Renal pelvis (tissue), 4 donors: ENCODE data around the gene MYBBP1A. TPM values are rescaled to one million over a fixed set of nuclear protein-coding genes. Genes with fewer than 3 reads are reported as not detected.

ENCODE experiments used
- DNase-seq: peaks from one replicate; pipeline ENCODE4 v3.0.0-alpha.2; 2013
- polyA plus RNA-seq, 3 donors: library from polyadenylated mRNA; unstranded; fragments of 120-200 nt; gene quantifications; one replicate each; pipeline ENCODE4 v1.2.1, GENCODE V29; 2013; ENCODE audit not compliant: insufficient read length in 3 of 3

MYBBP1A gene
- polyA plus RNA-seq, 3 donors, result 44.5 to 48.2 (median 45.1) TPM

GRCh38 chr17:4576729-4577322 is 21.6 kb upstream of the MYBBP1A start:
- peak; percentile 68 for DNase-seq

GRCh38 chr17:4576161-4576558 is 21.0 kb upstream of the MYBBP1A start:
- DNase-seq, result no peak

- no peak for DNase-seq
These were observed 19.4 kb upstream of the MYBBP1A start for GRCh38 chr17:4574448-4575045.

GRCh38 chr17:4573669-4574068 is 18.5 kb upstream of the MYBBP1A start:
- no peak for DNase-seq

- DNase-seq, result no peak
These were observed 17.9 kb upstream of the MYBBP1A start for GRCh38 chr17:4573115-4573514.

- DNase-seq, result no peak
These were observed 16.9 kb upstream of the MYBBP1A start for GRCh38 chr17:4572131-4572530.

- no peak for DNase-seq
These were observed 14.4 kb upstream of the MYBBP1A start for GRCh38 chr17:4569591-4569990.

- peak; percentile 80 for DNase-seq
These were observed 11.6 kb upstream of the MYBBP1A start for GRCh38 chr17:4566785-4567184.

- peak; percentile 75 for DNase-seq
These were observed 10.3 kb upstream of the MYBBP1A start for GRCh38 chr17:4565209-4566141.

GRCh38 chr17:4562015-4562969 is 7.1 kb upstream of the MYBBP1A start:
- DNase-seq, result no peak

- no peak for DNase-seq
These were observed 5.7 kb upstream of the MYBBP1A start for GRCh38 chr17:4560837-4561256.

- DNase-seq, result no peak
These were observed 5.2 kb upstream of the MYBBP1A start, which contains the start of gene GGT6 for GRCh38 chr17:4560421-4560820. GGT6 (minus strand) TSS chr17:4560577; CDS start chr17:4560521, 56 bp downstream.

- DNase-seq, result no peak
These were observed 4.8 kb upstream of the MYBBP1A start for GRCh38 chr17:4559966-4560365.

GRCh38 chr17:4559139-4559791 is 4.1 kb upstream of the MYBBP1A start:
- DNase-seq, result no peak

GRCh38 chr17:4558347-4558971 is 3.3 kb upstream of the MYBBP1A start:
- no peak for DNase-seq

GRCh38 chr17:4557626-4558346 is 2.6 kb upstream of the MYBBP1A start:
- no peak for DNase-seq

GRCh38 chr17:4556996-4557395 is 1.8 kb upstream of the MYBBP1A start:
- no peak for DNase-seq

- no peak for DNase-seq
These were observed 932 bp upstream of the MYBBP1A start for GRCh38 chr17:4555873-4556759.
